Fibroblast of skin of right quadriceps (primary cell): Measurements from ENCODE around the gene SMPD4.
A peak's percentile ranks its signal among the peaks of the same experiment; 100 is the strongest.
"Not testable (repeated sequence)": the region's sequence is repeated elsewhere in the genome, so short reads cannot be mapped to it uniquely, and the experiment has no call there.

Experiments
- DNase-seq: peaks from one replicate; pipeline ENCODE4 v3.0.0-alpha.2; 2013

The SMPD4 gene

GRCh38 chr2:130155956-130156623, 25.3 kb downstream of the SMPD4 start:
- peak; percentile 44 for DNase-seq

GRCh38 chr2:130154773-130155765, 26.3 kb downstream of the SMPD4 start:
- DNase-seq, result no peak

GRCh38 chr2:130154423-130154770, 27.0 kb downstream of the SMPD4 start:
- not testable (repeated sequence) for DNase-seq

- DNase-seq, result not testable (repeated sequence)
These were observed 27.5 kb downstream of the SMPD4 start for GRCh38 chr2:130153721-130154422.

GRCh38 chr2:130152816-130153595, 28.4 kb downstream of the SMPD4 start:
- DNase-seq, result no peak

GRCh38 chr2:130152136-130152815, 29.1 kb downstream of the SMPD4 start:
- DNase-seq, result not testable (repeated sequence)

GRCh38 chr2:130151145-130151512, 30.3 kb downstream of the SMPD4 start:
- DNase-seq, result not testable (repeated sequence)

GRCh38 chr2:130150181-130151144, 30.9 kb downstream of the SMPD4 start:
- DNase-seq, result no peak

GRCh38 chr2:130148515-130148914, 32.9 kb downstream of the SMPD4 start:
- not testable (repeated sequence) for DNase-seq

GRCh38 chr2:130145006-130145414, 36.4 kb downstream of the SMPD4 start, which contains the start of gene CCDC74B:
TSS of gene CCDC74B (minus strand) at chr2:130145112. CDS start at chr2:130144996, 116 bp downstream.
- peak; percentile 30 for DNase-seq

GRCh38 chr2:130143266-130144039, 37.9 kb downstream of the SMPD4 start:
- DNase-seq, result not testable (repeated sequence)

GRCh38 chr2:130142396-130143265, 38.8 kb downstream of the SMPD4 start:
- not testable (repeated sequence) for DNase-seq

GRCh38 chr2:130141645-130142370, 39.6 kb downstream of the SMPD4 start:
- DNase-seq, result not testable (repeated sequence)

GRCh38 chr2:130141002-130141401, 40.4 kb downstream of the SMPD4 start:
- not testable (repeated sequence) for DNase-seq

GRCh38 chr2:130140516-130140915, 40.9 kb downstream of the SMPD4 start:
- not testable (repeated sequence) for DNase-seq

GRCh38 chr2:130139331-130140280, 41.8 kb downstream of the SMPD4 start:
- not testable (repeated sequence) for DNase-seq

GRCh38 chr2:130138841-130139251, 42.6 kb downstream of the SMPD4 start:
- DNase-seq, result not testable (repeated sequence)
